Left colon (tissue), 2 donors: ENCODE measurements around the gene TYK2. TPM values are rescaled to one million over a fixed set of nuclear protein-coding genes. Genes with fewer than 3 reads are reported as not detected.

Experiments
- ATAC-seq: fragments of 200-7000 bp; cut with Tn5 transposase; one replicate; pipeline ENCODE4 v1.9.1; 2020; ENCODE audit warnings: mild to moderate bottlenecking, moderate library complexity
- DNase-seq, 2 donors: peaks; one replicate each; pipeline ENCODE4 v3.0.0-alpha.2; 2020
- intact Hi-C, 2 donors: fragments of 100-400 bp; cut with DNase I in 1 of 2; cut with micrococcal nuclease in 1 of 2; formaldehyde crosslinking; loops; one replicate each; pipeline versions ENCODE4 v1.11.2 to v1.14.0; 2022; cut with DNase I, micrococcal nuclease
- total RNA-seq, 2 donors: library from RNA; stranded (reverse); fragmentation: NEBNext Ultra II Directional; extraction: Animal tissue kit (Norgen Biotek cat#: 25700); gene quantifications; one replicate each; pipeline ENCODE4 v1.2.1, GENCODE V29; 2021
- donor health status: DM: no; HTN: no; CAD: no.
- donor health status: DM: yes; HTN: yes; CAD: no.

TYK2 gene
- total RNA-seq, 2 donors from 2014 or later: 91.1 to 104 TPM

DNA sequence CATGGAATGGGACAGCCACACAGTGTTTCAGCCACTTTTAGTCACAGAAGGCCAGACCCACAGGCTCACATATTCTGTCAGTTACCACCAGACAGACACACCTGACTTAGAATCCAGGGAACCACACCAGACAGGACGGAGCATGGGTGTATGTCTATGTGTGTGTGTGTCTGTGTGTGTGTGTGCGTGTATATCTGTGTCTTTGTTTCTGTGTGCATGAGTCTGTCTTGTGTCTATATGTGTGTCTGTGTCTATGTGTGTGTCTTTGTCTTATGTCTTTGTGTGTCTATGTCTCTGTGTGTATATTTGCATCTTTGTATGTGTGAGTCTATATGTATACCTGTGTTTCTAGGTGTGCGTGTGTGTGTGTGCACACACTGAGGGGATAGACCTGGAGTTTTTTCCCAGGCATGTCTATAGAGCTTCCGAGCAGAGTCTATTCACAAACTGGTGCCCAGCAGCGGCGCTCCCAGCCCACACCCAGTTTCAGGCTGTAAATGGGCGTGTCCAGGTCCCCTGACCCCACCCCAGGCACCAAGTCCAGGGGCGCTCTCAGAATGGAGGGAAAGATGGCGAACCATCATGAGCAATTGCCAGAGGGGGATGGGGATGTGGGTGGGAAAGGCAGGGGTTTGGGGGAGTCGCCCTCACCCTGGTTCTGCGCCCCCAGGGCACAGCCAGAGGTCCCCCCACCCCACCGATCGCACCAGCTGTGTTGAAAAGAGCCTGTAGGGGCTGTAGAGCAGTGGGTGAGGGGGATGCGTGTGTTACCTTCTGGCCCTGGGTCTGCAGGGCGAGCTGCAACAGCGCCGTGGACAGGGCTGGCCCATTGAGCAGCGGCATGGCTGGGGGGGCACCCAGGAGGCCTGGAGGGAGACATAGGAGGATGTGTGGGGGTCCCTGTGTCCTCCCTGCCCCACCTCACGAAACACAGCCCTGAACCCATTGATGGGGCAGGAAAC, 58.2 kb downstream of the TYK2 start:
- peak; percentile 88 for ATAC-seq
- peak; percentile 89 to 90 for DNase-seq

DNA sequence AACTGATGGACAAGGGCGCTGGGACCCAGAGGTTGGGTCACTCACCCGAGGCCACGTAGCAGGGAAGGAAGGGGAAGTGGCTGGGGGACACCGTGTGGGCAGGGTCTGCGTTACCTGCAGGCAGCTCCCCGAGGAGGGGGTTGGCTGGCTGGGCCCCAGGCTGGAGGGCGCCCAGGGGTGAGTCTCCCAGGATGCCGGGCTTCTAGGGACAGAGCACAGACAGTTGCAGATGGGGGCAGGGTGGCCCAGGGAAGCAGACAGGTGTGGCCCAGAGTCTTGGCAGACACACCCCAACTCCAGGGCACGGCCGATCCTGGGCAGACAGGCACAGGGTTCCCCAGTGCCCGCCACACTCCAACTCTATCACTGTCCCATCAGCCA, 59.0 kb downstream of the TYK2 start:
- ATAC-seq (peak; percentile 89), DNase-seq (peak; percentile 87 to 90)
- intact Hi-C loops: no loop called here

More for the DNA sequence above, 58.2 kb downstream of the TYK2 start:
- intact Hi-C loops: no loop called here

DNA sequence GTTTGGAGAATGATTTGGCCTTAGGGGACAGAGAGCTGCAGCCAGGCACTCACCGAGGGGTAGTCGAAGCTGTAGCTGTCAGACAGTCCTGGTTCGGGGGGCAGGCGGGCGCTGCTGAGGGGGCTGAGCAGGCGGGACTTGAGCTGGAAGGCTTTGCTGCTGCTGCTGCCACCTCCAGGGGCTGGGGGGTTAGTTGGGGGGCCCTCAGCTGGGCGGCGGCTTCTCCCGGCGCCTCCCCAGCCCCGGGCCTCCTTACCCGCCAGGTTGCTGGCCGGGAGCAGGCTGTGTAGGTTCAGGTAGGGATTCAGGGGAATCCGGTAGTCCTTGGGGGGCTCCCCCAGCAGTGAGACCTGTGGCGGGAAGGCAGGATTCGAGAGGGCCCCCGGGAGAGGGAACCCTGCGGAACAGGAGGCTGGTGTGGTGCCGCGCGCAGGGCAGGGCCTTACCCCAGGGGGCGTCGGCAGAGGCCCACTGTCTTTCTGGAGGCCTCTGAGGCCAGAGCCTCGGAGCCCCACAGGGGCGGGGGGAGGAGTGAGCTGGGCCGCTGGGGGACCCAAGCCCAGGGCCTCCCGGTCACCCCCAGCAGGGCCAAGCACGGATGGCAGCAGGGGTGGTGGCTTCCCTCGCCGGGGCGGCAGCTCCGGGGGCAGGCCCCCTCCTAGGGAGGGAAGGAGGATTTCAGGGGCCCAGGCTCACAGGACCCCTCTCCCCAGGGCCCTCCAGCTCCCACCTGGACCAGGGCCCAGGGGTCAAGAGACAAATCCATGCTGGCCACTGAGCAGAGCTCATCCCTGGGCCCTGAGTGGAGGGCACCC, 59.6 kb downstream of the TYK2 start:
- ATAC-seq (no peak), DNase-seq (no peak)
- intact Hi-C loops: no loop called here

GRCh38 chr19:10318807-10319682, 61.3 kb downstream of the TYK2 start:
- no peak for DNase-seq
- no peak for ATAC-seq
- intact Hi-C loops: no loop called here

- intact Hi-C loops: no loop called here
- DNase-seq (no peak), ATAC-seq (no peak)
Observed at GRCh38 chr19:10317857-10318462, 62.4 kb downstream of the TYK2 start.

DNA sequence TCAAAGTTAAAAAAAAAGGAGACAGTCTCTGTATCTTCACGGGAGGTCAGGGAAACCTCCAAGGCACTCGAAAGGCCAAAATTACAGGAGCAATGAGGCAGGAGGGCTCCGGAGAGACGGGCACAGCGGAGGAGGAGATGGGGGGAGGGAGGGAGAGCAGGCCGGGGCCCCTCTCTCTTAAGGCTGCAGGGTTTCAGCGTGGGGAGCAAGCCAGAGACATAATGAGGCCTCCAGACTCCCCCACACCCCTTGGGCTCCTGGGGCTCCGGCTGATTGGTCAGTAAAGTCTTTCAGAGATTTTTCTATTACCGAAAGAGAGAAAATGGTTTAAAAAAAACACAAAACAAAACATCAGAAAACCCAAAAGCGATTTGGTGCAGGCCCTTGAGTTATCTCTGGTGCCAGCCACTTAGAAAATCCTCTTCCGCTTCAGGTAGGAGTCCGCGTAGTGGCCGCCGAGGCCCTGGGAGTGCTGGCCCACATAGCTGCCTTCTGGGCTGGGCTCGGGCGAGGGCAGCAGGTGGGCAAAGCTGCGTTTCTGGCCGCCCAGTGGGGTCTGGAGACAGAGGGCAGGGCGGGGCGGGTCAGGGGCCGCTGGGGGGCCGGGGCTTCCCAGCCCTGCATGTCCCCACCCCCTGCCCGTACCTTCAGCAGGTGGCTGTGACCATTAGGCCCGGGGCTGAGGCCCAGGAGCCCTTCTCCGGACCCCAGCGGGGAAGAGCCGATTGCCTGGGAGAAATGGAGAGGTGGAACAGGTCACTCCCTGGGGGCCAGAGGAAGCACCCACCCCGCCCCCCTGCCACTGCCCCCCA, 63.1 kb downstream of the TYK2 start:
- ATAC-seq (no peak), DNase-seq (no peak)
- intact Hi-C loops: no loop called here

GRCh38 chr19:10316229-10317044, 63.9 kb downstream of the TYK2 start:
- DNase-seq: no peak
- intact Hi-C loops: no loop called here
- ATAC-seq: peak; percentile 12

- DNase-seq (peak; percentile 86 to 94), ATAC-seq (peak; percentile 91)
- intact Hi-C loops: no loop called here
Observed at GRCh38 chr19:10315335-10316214, 64.8 kb downstream of the TYK2 start, which contains the start of gene FDX2. FDX2 (minus strand) TSS chr19:10316015; CDS start chr19:10315996, 19 bp downstream.

GRCh38 chr19:10309423-10309822, 70.9 kb downstream of the TYK2 start, which contains the start of gene ZGLP1:
ZGLP1 (minus strand) TSS chr19:10309815.
- intact Hi-C loops: no loop called here
- DNase-seq (no peak), ATAC-seq (no peak)

GRCh38 chr19:10306327-10306726, 74.0 kb downstream of the TYK2 start:
- no peak for ATAC-seq
- DNase-seq: no peak
- intact Hi-C loops: no loop called here

GRCh38 chr19:10305139-10305806, 75.1 kb downstream of the TYK2 start:
- intact Hi-C loops: no loop called here
- ATAC-seq (no peak), DNase-seq (no peak)
